Right renal cortex interstitium (tissue), 3 donors: ENCODE data around the gene JAG1. TPM values are rescaled to one million over a fixed set of nuclear protein-coding genes. Genes with fewer than 3 reads are reported as not detected.

ENCODE experiments used
- DNase-seq, 3 donors: peaks; one replicate each; pipeline ENCODE4 v3.0.0-alpha.2; 2013; ENCODE audit warnings: low read depth in 3 of 3, low spot score in 2 of 3
- polyA plus RNA-seq, 3 donors: library from polyadenylated mRNA; unstranded; fragments of 120-200 nt; gene quantifications; one replicate each; pipeline ENCODE4 v1.2.1, GENCODE V29; 2013; ENCODE audit not compliant: insufficient read length in 3 of 3

JAG1 gene
- polyA plus RNA-seq, 3 donors = 152 to 163 (median 156) TPM

DNA sequence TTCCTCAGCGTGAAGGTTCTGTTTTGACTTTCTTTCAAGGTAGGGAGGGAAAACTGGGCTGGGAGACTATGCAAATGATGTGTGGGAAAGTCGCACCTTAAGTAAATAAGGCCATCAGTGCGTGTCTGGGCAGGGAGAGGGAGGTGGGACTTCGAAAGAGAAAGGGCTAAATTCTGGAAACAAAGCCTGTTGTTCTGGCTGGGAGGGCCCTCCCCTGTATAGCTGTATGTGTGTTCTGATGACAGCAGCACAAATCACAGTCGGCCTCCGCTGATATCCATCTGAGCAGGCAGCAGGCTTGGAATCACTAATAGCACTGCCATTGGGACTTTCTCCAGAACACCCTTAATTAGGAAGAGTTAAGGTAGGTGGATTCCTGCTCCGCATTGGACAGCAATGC lies 19.2 kb downstream of the JAG1 start:
- DNase-seq = no peak

DNA sequence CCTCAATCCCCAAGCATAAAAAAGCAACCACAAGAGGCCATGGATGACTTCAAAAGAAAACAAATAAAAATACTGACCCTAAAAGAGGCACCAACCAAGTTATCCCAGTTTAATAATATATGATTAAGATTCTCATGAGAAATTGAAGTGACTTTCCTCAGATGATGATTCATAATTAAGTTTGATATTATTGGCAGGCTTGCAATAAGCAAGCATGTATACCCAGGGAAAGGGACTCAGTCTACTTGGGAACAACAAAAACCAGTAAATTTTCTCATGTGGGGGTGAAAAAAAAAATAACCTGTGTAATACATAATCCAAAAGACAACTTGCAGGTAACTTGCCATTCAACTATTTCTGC lies 19.6 kb downstream of the JAG1 start:
- no peak for DNase-seq

DNA sequence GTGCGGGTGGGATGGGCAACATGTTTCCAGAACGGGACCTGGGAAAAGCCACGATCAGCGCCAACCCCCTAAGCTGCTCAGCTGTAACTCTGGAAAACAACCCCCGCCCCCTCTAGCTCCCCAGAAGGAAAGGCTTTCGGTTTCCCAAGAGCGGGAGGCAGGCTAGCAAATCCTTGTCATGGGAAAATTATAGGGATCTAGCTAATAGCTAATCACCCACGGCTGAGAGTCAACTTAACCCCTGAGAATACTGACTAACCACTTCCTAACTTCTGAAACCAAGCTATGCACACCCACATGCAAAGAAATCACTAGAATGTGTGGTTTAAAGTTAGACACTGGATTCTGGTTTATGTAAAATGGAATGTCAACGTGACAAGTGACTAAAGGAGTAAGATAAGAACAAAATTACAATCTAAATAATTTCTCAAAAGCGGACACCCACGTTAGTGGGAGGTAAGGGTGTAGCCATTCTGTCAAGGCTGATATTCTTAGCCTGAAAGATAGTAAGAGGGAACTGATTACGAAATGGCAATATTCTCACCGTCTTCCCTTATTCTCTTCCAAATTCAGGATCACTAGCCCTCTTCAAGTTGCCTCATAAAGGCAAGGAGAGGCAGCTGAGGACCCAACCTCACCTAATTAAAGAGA lies 20.1 kb downstream of the JAG1 start:
- DNase-seq = no peak

DNA sequence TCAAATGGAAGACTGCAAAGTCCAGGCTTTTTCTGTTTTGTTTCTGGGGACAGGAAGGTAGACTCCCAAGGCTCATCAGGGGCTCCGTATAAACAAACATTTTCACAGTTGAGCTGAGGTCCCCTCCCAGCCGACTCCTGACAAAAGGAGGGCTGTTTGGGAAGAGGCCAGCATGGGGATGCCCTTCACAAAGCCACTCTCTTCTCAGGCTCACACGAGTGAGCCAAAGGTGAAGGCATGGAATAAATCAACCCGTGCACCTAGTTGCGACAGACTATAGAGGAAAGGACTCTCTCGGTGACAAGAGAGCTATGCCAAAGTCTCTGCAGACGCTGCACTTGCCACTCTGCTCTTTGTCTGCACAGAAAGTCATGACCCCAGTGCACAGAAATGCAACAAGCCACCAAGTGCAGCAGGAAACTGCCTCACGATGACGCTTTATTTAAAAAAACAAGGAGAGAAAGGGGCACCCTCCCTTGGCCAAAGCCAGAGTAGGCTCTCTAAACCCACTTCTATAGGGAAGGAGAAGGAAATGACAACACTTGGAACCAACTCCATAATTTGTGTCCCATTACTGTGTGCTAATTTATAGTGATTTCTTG lies 21.0 kb downstream of the JAG1 start:
- DNase-seq = no peak

DNA sequence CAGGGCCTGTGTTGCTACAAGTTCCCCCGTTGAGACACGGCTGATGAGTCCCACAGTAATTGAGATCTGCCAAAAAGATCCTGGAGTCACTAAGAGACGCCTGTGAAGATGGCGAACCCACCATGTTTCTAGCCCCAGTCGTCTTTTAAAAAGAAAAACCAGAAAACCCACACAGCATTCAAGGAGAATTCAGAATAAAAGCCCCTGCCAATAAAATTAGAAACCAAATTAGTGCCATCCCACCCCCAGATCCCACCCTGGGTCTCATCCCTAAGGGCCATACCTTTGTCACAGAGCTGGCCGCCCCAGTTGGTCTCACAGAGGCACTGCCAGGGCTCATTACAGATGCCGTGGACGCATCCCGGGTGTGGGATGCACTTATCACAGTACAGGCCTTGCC lies 21.6 kb downstream of the JAG1 start:
- no peak for DNase-seq

DNA sequence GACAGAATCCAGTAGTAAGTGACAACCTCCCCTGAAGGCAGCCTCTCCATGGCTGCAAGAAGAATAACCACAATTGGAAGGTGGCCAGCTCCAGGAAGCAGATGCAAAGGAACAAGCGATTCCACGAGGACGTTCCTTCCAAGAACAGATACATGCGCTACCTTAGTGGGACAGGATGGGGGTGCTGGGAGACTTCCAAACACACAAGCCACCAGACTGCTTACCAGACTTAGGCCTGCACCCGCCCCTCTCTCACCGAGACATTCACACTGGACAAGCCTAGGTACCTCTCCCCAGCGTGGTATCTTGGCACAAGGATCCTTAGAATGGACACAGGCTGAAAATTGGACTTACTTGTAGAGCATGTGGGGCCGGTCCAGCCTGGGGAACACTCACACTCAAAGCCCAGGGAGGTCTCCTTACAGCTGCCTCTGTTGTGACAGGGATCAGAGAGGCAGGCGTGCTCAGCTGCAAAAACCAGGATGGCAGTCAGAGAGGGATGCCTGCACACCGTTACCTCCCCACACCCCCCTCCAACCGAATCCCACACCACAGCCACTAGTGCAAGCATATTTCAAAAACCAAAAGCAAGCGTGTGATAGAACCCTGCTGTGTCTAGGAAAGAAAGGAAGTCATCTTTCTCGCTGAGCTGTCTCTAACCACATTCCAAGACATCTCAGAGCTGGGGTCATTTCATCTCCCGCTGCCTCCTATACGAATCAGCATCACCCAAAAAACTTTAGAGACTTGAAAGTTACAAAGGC lies 22.4 kb downstream of the JAG1 start:
- DNase-seq = no peak

DNA sequence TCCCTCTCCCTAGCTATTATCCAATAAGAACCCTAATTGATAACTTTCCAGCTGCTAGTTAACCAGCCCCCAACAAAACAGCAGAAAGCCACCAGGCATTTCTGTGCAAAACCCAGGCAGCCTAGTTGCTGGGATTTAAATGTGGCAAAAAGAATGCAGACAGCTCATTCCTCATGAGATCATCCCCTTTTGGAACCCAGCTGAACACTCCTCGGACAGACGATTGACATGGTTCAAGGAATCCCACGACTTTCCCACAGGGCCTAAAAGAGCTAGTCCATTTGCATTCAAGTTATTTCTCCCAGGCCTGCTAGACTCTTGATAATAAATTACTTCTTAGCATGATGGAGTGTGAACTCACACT lies 24.0 kb downstream of the JAG1 start:
- no peak for DNase-seq

DNA sequence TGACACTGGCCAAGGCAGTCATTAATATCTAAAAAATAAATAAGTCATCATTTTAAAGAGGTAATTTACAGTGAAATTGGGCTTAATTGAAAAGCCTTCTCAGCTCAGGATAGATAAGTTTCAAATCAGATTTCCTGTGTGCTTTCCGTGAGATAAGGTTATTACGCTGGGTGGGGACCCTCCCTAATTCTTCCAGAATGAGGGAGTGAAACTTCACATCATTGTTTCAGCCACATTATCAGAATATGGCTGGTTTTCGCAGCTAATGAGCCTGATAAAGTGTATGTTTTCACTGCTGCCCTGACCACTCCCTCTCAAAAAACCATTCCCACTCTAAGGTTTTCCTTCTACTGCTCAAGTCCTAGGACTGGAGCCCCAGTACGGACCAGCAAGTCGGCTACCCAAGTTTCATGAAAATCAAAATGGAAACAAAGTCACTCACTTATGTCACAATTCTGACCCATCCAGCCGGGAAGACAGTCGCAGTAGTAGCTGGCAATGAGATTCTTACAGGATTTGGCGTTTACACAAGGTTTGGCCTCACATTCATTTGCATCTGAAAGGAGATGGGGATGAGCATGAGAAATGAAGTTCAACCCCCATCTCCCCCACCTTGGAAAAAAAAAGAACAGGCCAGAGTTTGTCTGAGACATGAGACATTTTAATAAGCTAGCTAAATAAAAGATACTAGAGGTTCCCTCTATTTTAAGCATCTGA lies 24.6 kb downstream of the JAG1 start:
- no peak for DNase-seq

DNA sequence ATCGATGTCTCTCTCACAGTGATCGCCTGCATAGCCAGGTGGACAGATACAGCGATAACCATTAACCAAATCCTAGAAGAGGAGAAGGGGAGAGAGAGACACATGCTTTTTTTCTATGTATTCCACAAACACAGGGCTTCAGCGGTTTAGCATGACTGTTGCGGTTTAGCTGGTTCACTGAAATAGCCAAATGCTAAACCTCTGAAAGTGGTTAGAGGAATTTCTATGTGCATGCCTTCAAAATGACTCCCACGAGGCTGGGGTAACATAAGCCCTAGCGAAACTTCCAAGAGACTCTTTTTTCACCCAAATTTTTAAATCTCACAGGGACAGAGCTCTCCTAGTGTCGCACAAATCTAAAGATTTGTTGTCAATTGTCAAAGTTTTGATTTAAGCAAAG lies 25.1 kb downstream of the JAG1 start:
- DNase-seq = no peak

DNA sequence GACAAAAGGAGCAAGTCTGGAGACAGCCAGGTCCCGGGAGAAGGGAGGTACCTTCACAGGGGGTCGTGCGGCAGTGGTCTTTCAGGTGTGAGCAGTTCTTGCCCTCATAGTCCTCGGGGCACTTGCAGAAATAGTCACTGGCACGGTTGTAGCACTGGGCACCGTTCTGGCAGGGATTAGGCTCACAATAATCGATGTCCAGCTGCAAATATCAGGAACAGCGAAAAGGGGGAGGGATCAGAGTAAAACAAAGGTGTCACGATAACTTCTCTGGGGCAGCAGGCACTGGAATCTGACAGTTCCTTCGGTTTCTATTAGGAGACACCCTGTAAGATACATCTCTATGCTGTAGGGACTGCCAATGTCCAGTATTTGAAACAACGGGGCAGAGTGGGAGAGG lies 25.9 kb downstream of the JAG1 start:
- no peak for DNase-seq

DNA sequence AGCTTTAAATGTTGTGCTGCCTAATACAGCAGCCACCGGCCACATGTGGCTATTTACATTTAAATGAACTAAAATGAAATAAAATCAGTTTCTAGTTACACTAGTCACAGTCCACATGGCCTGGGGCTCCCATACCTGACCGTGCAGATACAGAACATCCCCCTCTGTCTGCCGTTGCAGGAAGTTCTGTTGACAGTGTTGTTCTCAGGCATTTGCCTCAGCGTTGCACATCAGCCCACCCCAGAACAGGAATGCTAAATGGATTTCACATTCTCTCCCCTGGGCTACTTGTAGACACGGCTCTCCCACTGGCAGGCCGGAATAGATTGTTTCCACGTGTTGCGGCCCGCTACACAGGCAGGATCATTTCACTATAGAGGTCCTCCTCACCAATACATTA lies 26.3 kb downstream of the JAG1 start:
- no peak for DNase-seq

DNA sequence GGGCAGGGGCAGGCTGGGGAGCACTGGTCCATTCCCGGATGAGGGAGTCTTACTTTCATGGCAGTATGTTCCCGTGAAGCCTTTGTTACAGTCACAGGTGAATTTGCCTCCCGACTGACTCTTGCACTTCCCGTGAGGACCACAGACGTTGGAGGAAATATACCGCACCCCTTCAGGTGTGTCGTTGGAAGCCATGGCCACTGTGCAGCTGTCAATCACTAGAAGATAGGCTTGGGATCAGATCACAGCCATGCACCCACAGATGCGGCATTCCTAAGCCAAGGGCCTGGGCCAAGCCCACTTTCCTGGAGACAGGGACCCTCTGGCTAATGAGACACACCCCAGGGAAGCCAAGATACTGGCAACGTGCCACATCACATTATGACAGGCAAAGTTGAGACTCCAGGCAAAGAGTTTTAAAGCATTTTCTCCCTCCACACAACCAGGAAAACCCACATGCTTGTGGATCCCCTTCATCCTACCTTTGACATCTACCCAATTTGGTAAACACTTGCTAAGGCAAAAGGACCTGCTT lies 26.8 kb downstream of the JAG1 start:
- DNase-seq = no peak

DNA sequence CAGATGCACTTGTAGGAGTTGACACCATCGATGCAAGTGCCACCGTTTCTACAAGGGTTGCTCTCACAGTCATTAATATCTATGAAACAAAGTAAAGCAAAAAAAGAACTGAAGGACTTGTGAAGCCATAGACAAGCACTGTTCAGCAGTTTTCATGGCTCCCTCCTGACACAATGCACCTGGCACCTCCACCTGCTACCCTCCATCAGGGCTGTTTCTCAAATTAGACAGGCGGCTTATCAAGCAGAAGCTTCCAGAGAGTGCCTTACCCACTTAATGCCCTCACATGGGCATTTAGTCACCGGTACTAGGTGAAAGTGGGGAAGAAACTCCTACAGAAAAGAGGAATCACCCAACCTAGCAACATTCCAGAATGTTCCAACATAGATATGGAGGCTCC lies 27.8 kb downstream of the JAG1 start:
- DNase-seq = no peak

DNA sequence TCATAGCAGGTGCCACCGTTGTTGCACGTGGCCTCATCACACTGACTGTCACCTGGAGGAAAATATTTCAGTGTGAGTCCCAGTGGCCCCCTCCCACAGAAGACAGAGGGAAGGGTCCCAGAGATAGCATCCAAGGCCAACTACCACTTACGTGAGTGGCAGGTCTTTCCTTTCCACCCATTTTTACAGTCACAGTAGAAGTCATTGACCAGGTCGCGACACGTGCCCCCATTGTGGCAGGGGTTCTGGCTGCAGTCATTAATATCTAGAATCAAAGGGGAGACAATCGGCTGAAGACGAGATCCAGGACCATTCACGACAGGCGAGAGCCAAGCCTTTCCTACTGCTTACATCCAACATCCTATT lies 28.6 kb downstream of the JAG1 start:
- DNase-seq = no peak

DNA sequence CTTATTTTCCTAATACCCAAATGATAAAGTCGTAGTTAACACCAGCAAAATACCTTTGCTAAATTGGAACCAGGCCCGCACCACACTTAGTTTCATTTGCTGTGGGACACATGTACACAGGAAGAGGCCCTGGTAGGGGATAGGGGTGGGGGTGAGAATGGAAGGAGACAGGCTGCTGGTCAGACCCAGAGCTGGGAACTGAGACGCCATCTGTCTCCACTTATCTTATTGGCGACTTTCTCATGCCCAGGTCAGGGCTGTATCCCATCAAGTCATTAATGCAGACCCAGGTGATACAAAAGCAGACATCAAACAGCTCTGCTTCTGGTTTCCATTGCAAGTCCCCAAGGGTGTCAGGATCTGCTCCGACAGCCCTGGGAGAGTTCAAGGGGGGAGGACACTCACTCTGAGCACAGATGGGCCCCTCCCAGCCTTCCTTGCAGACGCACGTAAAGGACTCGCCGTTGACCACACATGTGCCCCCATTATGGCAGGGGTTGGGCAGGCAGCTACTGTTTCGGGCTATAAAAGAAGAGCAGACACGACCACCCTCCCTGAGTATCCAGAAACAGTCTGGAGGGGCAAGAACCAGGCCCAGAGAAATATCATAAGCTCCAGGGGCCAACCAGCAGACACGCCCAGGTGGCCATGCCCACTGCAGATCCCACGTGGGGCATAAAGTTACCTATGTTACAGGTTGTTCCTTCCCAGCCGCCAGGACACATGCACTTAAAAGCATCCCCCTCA lies 29.2 kb downstream of the JAG1 start:
- no peak for DNase-seq

DNA sequence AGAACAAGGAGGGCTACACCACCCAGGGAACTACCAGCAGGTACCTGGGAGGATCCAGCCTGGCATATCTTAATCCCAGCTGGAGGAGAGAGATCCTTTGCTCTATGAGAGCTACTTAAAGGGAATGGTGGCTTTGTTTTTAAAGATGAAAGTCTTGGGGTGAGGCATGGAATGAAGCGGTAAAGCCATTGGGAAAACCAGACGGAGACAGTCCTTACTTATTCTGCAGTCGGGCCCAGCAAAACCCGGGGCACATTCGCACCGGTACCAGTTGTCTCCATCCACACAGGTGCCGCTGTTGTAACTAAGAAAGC lies 30.3 kb downstream of the JAG1 start:
- DNase-seq = no peak

DNA sequence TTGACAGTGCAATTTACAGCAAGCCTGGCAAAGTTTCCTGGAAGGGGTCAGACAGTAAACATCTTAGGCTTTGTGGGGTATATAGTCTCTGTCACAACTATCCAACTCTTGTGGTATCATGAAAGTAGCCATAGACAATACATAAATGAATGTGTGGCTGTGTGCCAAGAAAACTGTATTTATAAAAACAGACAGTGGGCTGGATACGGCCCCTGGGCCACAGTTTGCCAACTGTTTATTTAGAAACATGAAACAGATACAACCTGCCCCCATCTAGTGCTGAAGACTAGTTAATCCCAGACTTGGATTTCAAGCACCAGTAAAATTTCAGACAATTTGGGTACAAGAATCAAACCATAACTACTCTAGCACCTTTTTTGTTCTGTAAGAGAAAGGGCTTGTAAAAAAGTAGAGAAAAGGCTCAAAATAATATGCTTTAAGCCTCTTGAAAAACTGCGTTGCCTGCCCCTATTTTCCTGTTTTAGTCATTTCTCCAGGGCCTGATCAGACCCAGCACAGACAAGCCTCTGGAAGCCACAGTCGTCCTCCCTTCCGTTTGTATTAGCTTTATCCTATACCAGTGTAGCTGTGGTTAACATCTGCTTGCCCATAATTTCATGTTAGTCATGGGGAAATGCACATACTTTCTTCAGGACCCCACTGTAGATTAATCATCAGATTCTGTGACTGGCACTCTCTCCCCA lies 30.8 kb downstream of the JAG1 start:
- no peak for DNase-seq

DNA sequence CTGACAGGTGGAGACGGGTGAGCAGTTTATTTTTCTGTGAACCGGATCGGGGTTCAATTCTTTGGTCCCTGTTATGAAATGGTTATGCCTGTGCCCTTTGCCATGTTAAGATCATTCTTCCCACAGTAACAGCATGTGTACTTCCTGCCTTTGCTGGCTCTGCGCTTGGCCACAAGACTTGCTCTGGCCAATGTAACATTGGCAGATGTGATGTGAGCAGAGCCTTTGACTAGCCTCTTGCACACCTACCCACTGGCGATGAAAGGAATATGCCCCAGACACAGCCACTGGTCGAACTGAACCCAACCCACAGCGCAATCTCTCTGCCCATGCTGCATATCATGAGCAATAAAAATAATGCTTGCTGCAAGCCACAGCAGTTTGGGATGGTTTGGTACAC lies 31.9 kb downstream of the JAG1 start:
- DNase-seq = no peak

DNA sequence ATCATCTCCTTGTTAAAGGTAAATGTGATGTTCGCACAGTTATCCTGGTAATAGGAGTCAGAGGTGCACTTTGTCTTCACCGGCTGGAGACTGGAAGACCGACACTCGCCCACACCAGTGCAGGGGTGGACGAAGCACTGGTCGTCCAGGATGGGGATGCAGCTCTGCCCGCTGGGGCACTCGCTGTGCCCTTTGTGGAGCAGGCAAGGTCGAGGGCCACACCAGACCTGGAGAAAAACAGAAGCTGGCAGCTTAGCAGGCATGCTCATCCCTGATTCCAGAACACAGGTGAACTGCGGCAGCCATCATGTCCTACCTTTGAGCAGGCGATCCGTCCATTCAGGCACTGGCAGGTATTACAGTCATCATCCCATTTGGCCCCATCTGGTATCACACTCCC lies 32.3 kb downstream of the JAG1 start:
- no peak for DNase-seq

DNA sequence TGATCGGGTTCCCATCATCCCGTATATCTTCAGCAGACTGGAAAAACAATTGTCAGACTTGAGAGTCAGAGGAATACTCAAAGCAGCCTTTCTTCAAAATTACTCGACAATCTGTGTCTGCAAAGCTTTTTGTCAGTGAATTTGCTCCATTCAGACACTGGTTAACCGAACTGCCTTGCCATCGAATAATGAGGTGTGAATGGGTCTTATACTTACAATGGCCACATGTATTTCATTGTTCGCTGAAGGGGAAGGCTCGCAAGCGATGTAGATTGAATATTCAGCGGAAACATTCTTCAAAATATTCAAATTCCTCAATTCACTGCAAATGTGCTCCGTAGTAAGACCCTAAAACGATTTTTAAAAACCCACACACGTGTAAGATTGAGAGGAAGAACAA lies 32.9 kb downstream of the JAG1 start:
- no peak for DNase-seq
